Measurements from ENCODE around the gene MORN2. TPM values are rescaled to one million over a fixed set of nuclear protein-coding genes. Genes with fewer than 3 reads are reported as not detected.

The MORN2 gene
- total and polyA plus RNA-seq, 2 of the 13 experiments (the other 11 are each of a cell fraction or from before 2014, with no cell fraction given): 7.0 to 28.0 TPM

DNA sequence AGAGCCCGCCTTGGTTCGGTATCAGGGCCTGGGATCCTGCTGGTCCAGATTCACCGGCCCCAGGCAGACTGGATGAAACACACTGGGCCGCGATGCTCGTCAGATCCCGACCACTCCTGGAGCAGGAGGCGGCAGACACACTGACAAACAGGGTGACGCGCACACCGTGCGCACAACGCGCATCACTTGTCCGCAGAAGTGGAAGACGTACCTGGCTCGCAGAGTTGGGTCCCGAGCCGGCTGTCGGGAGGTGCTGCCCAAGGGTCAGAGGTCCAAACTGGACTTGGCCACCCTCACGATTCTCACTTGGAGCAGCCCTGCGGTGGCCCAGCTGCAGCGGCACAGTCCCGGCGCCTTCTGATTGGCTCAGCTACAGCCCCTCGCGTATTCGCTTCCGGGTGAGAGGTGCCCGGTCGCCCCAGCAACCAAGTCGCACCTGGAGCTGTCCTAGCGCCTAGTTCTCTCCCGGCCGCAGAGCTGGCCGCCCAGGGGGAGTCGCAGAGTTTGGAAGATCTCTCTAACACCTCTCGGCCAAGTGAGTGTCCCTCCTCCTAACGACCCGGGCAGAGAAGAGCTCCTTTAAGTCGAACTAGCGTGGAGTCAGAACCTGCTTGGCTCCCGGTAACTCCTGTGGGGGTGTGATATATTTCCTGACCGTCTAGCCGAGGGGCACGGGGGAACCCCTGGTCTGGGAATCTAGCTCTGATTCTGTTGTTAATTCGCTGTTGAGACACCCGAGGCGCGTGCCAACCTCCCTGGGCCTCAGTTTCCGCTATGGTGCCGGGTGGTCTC lies at the start of gene MORN2, which contains the start of gene DHX57 (continued):
- TF ChIP-seq, protein P1, sequence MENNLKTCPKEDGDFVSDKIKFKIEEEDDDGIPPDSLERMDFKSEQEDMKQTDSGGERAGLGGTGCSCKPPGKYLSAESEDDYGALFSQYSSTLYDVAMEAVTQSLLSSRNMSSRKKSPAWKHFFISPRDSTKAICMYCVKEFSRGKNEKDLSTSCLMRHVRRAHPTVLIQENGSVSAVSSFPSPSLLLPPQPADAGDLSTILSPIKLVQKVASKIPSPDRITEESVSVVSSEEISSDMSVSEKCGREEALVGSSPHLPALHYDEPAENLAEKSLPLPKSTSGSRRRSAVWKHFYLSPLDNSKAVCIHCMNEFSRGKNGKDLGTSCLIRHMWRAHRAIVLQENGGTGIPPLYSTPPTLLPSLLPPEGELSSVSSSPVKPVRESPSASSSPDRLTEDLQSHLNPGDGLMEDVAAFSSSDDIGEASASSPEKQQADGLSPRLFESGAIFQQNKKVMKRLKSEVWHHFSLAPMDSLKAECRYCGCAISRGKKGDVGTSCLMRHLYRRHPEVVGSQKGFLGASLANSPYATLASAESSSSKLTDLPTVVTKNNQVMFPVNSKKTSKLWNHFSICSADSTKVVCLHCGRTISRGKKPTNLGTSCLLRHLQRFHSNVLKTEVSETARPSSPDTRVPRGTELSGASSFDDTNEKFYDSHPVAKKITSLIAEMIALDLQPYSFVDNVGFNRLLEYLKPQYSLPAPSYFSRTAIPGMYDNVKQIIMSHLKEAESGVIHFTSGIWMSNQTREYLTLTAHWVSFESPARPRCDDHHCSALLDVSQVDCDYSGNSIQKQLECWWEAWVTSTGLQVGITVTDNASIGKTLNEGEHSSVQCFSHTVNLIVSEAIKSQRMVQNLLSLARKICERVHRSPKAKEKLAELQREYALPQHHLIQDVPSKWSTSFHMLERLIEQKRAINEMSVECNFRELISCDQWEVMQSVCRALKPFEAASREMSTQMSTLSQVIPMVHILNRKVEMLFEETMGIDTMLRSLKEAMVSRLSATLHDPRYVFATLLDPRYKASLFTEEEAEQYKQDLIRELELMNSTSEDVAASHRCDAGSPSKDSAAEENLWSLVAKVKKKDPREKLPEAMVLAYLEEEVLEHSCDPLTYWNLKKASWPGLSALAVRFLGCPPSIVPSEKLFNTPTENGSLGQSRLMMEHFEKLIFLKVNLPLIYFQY (CRISPR knock-in tag; IDR thresholded peaks at IDR 0.05; ENCODE audit: borderline replicate concordance): peak; percentile 97
- TF ChIP-seq ZNF136 (CRISPR knock-in tag; IDR thresholded peaks at IDR 0.05; ENCODE audit: low read depth) (no peak), THYN1 (CRISPR knock-in tag; IDR thresholded peaks at IDR 0.05; ENCODE audit: borderline replicate concordance, low read depth) (no peak), ZNF563 (CRISPR knock-in tag; IDR thresholded peaks at IDR 0.05) (peak; percentile 91; the same call in 1 of the 2 replicates), ATM (IDR thresholded peaks at IDR 0.05; ENCODE audit: borderline replicate concordance) (no peak), PITX1 (CRISPR knock-in tag; IDR thresholded peaks at IDR 0.05) (peak; percentile 61; the same call in 1 of the 2 replicates), ATAD3A (CRISPR knock-in tag; IDR thresholded peaks at IDR 0.05) (0 out of 2 replicates have a peak, but pooled peaks have one; percentile 33), ZNF3 (CRISPR knock-in tag; IDR thresholded peaks at IDR 0.05) (no peak), MIXL1 (CRISPR knock-in tag; IDR thresholded peaks at IDR 0.05) (peak; percentile 56; the same call in 1 of the 2 replicates), ZMYM3 (CRISPR knock-in tag; IDR thresholded peaks at IDR 0.05) (peak; percentile 37; the same call in 1 of the 2 replicates), NKX3-1 (CRISPR knock-in tag; IDR thresholded peaks at IDR 0.05) (peak; percentile 80; the same call in 1 of the 2 replicates), SPEN (CRISPR knock-in tag; IDR thresholded peaks at IDR 0.05; ENCODE audit: low read depth) (peak; percentile 73), MZF1 (CRISPR knock-in tag; IDR thresholded peaks at IDR 0.05; ENCODE audit: borderline replicate concordance) (no peak), ZNF34 (CRISPR knock-in tag; IDR thresholded peaks at IDR 0.05; ENCODE audit: borderline replicate concordance) (peak; percentile 64; the same call in 1 of the 2 replicates), TMF1 (CRISPR knock-in tag; IDR thresholded peaks at IDR 0.05; ENCODE audit: low read depth) (no peak; the same call in 1 of the 2 replicates), ZFP90 (CRISPR knock-in tag; IDR thresholded peaks at IDR 0.05; ENCODE audit: borderline replicate concordance) (peak; percentile 93; the same call in 1 of the 2 replicates), ZFY (CRISPR knock-in tag; IDR thresholded peaks at IDR 0.05) (peak; percentile 95), PHF5A (CRISPR knock-in tag; IDR thresholded peaks at IDR 0.05; ENCODE audit: low read depth, unreplicated experiment) (no peak), GTF3A (CRISPR knock-in tag; conservative IDR thresholded peaks at IDR 0.05) (peak; percentile 27; the same call in 1 of the 2 replicates)
- TF ChIP-seq, protein P2, sequence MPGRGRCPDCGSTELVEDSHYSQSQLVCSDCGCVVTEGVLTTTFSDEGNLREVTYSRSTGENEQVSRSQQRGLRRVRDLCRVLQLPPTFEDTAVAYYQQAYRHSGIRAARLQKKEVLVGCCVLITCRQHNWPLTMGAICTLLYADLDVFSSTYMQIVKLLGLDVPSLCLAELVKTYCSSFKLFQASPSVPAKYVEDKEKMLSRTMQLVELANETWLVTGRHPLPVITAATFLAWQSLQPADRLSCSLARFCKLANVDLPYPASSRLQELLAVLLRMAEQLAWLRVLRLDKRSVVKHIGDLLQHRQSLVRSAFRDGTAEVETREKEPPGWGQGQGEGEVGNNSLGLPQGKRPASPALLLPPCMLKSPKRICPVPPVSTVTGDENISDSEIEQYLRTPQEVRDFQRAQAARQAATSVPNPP (CRISPR knock-in tag; IDR thresholded peaks at IDR 0.05): peak; percentile 39; the same call in 1 of the 2 replicates
- TF ChIP-seq, protein P3, sequence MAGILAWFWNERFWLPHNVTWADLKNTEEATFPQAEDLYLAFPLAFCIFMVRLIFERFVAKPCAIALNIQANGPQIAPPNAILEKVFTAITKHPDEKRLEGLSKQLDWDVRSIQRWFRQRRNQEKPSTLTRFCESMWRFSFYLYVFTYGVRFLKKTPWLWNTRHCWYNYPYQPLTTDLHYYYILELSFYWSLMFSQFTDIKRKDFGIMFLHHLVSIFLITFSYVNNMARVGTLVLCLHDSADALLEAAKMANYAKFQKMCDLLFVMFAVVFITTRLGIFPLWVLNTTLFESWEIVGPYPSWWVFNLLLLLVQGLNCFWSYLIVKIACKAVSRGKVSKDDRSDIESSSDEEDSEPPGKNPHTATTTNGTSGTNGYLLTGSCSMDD (CRISPR knock-in tag; IDR thresholded peaks at IDR 0.05): no peak
- TF ChIP-seq, protein P4, sequence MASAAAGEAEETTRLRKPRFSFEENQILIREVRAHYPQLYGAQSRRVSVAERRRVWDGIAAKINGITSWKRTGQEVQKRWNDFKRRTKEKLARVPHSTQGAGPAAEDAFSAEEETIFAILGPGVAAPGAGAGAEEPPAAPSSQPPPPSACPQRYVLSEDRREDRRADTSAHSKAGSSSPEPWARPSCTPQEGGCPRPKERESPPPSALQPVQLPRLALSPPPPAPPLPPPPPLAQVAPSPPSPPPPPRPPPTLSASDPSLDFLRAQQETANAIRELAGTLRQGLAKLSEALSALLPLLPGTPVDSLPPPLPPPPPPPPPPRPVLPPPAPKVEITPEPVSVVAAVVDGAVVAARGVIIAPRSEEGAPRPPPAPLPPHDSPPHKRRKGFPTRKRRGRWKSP (CRISPR knock-in tag; IDR thresholded peaks at IDR 0.05): peak; percentile 80
